GM10266 (cell line): ENCODE results near the gene RPS2.
"Not testable (repeated sequence)": the region's sequence is repeated elsewhere in the genome, so short reads cannot be mapped to it uniquely, and the experiment has no call there.

Source experiments
- DNase-seq: peaks from one replicate; pipeline ENCODE4 v3.0.0; 2012; ENCODE audit errors: extremely low spot score
- CTCF ChIP-seq: IDR thresholded peaks from 2 replicates; pipeline ENCODE4 v1.5.1; 2012; ENCODE audit warnings: mild to moderate bottlenecking, low read depth; ENCODE audit not compliant: control insufficient read depth, insufficient read depth; ENCODE audit errors: missing control alignments

RPS2 gene

GRCh38 chr16:1964506-1965395 is at the start of gene RPS2:
Gene RPS2 (minus strand): TSS chr16:1964826. CDS start chr16:1964625, 201 bp downstream.
- peak; percentile 100 for DNase-seq
- no peak for TF ChIP-seq CTCF

GRCh38 chr16:2013527-2013926 is 48.9 kb upstream of the RPS2 start:
- no peak for DNase-seq
- TF ChIP-seq CTCF, result no peak

- DNase-seq, result not testable (repeated sequence)
Measured at GRCh38 chr16:2011726-2012125, 47.1 kb upstream of the RPS2 start.

GRCh38 chr16:2009791-2010510 is 45.3 kb upstream of the RPS2 start, which contains the start of gene ZNF598:
Gene ZNF598 (minus strand): TSS chr16:2009821.
- TF ChIP-seq CTCF, result no peak
- peak; percentile 98 for DNase-seq

GRCh38 chr16:2009164-2009711 is 44.6 kb upstream of the RPS2 start:
- DNase-seq, result no peak
- TF ChIP-seq CTCF, result no peak

GRCh38 chr16:2008631-2009163 is 44.1 kb upstream of the RPS2 start:
- no peak for TF ChIP-seq CTCF
- no peak for DNase-seq

- no peak for TF ChIP-seq CTCF
Measured at GRCh38 chr16:2008009-2008526, 43.4 kb upstream of the RPS2 start.

More at GRCh38 chr16:2008009-2008526, 43.4 kb upstream of the RPS2 start:
- no peak for DNase-seq
